ENCODE measurements around the gene CLSTN2.

CLSTN2 gene

DNA sequence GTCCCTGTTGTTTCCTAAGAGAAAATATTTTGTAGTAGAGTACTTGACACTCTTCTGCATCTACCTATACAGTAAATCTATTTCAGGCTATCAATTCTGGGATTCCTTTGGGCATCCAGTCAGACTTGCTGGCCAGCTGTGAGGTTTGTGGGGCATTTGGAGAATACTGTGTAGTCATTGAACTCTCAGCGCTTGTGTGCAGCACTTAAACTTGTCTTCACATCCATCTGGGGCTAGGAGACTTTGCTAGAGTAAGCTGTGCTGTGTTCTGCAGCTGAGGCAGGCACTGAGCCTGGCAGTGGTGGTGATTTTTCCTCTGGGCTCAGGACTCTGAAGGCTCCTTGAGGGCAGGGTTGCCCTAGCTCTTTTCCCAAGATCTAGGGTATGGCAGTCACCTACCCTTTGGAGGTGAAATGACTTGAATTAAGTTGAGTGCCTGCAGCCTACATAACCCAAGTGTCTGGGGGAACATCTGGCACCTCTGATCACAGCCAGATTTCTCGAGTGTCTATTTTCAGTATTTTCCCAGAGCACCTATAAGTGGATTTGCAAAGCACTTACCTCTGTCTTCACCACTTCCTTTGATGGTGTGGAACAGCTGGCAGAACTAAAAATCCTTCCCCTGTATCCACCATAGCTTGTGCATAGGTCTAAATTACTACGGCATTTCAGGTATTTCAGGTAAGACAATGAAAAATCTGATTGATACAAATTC lies 19.3 kb downstream of the CLSTN2 start:
- no peak for TF ChIP-seq ZNF274 (IDR thresholded peaks at IDR 0.05; ENCODE audit: low read depth, low read length)
- no peak overlapping the region for H3K4me3 ChIP-seq (ENCODE audit: low read length)

DNA sequence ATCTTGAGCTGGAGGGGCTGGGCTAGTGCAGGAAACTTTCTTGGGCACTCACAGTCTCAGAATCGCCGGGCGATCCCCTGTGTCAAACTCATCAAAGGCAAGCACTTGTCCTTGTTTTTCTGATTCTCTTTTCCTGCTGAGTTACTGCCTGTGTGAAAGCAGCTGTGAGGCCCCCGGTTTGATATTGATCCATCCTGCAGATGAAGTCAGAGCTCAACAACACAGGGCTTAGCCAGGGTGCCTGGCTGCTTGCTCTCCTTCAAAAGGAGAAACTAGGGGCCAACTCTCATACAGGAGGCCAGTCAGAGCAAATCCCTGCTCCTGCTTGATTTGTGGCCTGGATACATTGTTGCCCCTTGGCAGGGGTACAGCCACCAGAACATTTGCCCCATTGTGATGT lies 22.9 kb downstream of the CLSTN2 start:
- H3K4me3 ChIP-seq (ENCODE audit: low read length): no peak overlapping the region
- no peak for TF ChIP-seq ZNF274 (IDR thresholded peaks at IDR 0.05; ENCODE audit: low read depth, low read length)

DNA sequence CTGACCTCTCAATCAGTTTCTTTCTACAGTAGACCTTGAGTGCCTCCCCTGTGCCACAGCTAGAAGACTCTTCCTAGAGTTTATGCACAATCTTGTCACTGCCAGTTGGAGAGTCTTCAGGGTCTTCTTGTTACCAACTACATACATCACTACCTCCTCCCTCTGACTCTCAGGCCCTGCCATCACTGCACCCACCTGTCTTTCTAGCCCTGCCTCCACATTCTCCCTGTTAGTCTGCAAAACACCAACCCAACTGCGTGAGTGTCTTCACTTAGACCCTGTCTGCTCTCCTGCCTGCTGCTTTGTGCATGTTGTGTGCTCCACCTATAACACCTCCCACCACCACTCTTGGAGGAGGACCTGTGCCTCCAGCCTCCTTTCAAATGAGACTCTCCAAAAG lies 34.4 kb downstream of the CLSTN2 start:
- TF ChIP-seq ZNF274 (IDR thresholded peaks at IDR 0.05; ENCODE audit: low read depth, low read length): no peak
- H3K4me3 ChIP-seq (ENCODE audit: low read length): no peak overlapping the region

DNA sequence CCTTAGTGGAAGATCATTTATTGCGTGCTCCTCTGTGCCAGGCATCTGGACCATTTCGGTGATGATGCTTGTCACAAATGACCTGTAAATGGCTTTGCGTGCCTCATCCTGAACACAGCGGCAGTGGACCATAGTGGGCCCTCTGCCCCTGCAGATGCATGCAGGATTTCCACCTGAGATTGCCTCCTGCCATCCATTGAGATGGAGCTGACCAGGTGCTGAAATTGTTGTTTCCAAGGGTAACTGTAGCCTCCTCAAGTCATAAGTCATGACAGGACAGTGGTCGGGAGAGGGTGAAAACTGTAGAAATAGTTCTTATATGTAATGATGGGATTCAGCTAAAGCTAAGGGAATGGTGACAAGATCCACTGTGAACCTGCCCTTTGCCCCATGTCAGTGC lies 35.5 kb downstream of the CLSTN2 start:
- H3K4me3 ChIP-seq (ENCODE audit: low read length): no peak overlapping the region
- TF ChIP-seq ZNF274 (IDR thresholded peaks at IDR 0.05; ENCODE audit: low read depth, low read length): no peak

DNA sequence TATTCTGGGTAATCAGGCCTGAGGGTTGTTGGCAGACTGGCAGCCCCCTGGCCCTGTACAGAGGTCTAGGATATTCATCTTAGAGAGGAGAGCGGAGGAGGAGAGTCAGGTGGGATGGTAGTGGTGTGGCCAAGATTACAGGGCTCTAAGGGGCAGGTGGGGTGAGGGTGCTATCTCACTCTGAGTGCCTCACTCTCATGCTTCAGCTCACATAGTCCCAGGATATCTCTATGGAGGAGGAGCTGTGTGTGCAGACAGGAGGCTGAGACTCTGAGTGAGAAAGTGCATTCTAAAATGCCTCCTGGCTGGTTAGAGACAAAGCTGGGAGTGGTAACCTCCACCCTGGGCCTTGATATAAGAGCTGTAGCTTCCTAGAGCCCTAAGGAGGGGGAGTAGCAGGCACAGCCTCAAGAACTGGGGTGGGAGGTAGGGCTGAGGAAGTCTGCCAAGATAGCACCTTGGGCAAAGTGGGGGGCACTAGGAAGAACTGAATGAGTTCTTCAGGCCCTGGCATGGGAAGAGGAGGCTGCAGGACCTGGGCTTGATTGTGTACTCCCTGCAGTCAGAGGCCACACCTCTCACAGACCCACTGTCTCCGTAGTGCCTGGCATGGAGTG lies 39.9 kb downstream of the CLSTN2 start:
- no peak overlapping the region for H3K4me3 ChIP-seq (ENCODE audit: low read length)
- no peak for TF ChIP-seq ZNF274 (IDR thresholded peaks at IDR 0.05; ENCODE audit: low read depth, low read length)

DNA sequence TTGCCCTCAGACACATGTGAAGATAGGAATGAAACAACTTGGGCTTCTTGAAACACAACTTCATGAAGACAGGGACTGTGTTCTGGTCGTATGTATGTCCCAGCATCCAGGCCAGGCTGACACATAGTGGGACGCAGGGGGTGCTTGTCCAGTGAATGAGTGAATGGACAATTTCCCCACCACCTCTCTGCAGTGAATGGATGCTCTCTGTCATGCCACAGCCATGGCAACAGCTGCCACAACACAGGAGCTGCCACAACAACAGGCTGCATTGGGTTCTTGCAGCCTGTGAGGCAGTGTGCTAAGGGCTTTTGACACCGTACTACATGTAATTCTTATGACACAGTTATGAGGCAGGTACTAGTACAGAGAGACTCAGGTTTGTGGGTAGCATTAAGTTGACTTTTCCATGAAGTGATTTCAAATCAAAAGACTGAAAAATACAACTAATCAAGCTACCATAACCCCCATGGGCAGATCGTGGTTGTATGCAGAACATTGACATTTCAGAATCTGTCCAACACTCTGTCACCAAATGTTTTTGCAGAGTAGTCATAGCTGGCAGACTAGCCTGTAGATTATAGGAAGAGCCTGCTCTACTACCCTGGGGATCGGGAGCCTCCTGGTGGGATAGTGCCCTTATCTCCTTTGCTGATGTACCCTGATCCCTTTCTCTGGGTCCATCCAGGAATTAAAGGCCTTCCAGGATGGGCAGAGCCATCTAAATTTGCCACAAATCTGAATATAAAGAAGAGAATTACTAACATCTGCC lies 40.8 kb downstream of the CLSTN2 start:
- no peak overlapping the region for H3K4me3 ChIP-seq (ENCODE audit: low read length)
- no peak for TF ChIP-seq ZNF274 (IDR thresholded peaks at IDR 0.05; ENCODE audit: low read depth, low read length)

DNA sequence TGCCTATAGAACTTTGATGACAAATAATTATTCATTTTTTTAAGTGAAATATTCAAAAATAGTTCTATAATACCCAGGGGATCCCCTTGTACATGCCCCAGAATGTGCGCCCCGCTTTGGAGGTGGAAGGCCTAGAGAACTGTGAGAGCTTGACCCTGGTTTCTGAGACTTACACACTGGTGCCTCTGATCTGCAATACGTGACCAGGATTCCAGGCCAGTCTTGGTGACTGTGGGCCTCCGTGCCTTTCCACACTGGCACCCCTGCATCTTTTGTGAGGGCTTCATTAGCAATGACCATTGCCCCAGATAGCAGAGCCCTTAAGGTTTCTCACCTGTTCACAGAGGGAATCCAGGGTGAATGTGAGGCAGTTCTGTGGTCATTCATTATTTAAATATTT lies 44.0 kb downstream of the CLSTN2 start:
- TF ChIP-seq ZNF274 (IDR thresholded peaks at IDR 0.05; ENCODE audit: low read depth, low read length): no peak
- H3K4me3 ChIP-seq (ENCODE audit: low read length): no peak overlapping the region

DNA sequence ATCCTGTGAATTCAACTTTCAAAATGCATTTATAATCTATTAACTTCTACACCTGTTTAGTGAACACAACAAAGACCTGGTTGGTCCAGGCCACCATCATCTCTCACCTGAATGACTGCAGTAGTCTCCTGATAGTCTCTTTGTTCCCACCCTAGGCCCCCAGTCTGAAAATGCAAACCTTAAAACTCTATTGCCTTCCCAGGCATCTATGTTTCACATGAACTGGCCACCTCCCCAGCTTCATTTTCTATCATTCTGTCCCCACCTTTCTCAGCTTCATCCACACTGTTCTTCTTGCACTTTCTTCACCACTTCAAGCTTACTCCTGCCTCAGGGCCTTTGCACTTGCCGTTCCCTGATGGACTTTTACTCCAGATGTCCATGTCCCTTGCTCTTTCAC lies 45.0 kb downstream of the CLSTN2 start:
- no peak overlapping the region for H3K4me3 ChIP-seq (ENCODE audit: low read length)
- TF ChIP-seq ZNF274 (IDR thresholded peaks at IDR 0.05; ENCODE audit: low read depth, low read length): no peak

DNA sequence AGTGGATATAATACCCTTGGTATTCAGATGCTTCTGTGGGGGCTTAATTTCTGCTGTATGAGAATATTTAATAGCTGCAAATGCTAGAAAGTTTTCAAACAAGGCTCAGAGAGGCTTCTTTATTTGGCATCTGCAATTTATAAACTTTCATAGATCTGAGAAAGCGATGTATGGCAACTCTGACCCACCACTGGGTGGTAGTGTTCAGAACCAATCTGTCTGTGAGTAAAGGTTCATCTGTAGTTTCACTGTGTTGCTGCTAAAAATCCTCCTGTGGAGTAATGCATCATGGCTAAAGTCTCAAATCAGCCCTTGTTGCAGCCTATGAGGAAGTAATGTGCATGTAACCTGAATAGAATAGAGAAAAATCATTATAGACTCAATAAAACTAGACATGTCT lies 47.4 kb downstream of the CLSTN2 start:
- H3K4me3 ChIP-seq (ENCODE audit: low read length): no peak overlapping the region
- TF ChIP-seq ZNF274 (IDR thresholded peaks at IDR 0.05; ENCODE audit: low read depth, low read length): no peak

DNA sequence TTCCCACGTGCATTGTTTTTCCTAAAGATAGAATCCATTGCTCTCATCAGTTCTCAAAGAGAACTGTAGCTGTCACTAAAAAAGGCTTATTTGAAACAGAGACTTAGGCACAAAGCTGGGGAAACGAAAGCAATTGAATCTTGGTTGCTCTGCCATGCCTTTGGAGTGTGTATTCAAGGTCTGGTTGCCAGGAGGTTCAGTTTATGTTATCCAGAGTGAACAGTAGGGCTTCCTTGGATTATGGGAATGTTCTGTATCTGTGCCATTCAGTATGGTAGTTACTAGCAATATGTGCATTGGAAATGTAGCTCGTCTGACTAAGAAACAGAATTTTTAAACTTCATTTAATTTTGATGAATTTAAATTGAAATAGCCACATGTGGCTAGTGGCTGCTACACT lies 50.6 kb downstream of the CLSTN2 start:
- H3K4me3 ChIP-seq (ENCODE audit: low read length): no peak overlapping the region
- no peak for TF ChIP-seq ZNF274 (IDR thresholded peaks at IDR 0.05; ENCODE audit: low read depth, low read length)

DNA sequence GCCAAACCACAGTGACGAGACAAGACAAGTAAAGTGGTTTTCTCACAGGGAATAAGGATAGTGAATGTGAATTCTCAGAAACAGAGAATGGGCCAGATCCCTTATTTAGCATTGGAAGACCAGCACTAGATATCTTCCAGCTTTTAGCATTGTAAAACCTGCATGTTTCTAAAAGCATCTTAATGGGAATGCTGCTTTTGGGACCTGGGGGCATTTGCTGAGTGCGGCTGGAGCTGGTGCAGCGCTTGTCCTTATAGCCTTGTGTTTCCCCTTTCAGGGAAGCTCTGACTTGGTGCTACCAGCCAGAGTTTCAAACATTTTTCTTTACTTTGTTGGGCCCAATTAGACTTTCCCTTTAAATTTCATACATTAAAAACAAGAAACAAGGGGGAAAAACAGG lies 52.9 kb downstream of the CLSTN2 start:
- no peak overlapping the region for H3K4me3 ChIP-seq (ENCODE audit: low read length)
- TF ChIP-seq ZNF274 (IDR thresholded peaks at IDR 0.05; ENCODE audit: low read depth, low read length): no peak

DNA sequence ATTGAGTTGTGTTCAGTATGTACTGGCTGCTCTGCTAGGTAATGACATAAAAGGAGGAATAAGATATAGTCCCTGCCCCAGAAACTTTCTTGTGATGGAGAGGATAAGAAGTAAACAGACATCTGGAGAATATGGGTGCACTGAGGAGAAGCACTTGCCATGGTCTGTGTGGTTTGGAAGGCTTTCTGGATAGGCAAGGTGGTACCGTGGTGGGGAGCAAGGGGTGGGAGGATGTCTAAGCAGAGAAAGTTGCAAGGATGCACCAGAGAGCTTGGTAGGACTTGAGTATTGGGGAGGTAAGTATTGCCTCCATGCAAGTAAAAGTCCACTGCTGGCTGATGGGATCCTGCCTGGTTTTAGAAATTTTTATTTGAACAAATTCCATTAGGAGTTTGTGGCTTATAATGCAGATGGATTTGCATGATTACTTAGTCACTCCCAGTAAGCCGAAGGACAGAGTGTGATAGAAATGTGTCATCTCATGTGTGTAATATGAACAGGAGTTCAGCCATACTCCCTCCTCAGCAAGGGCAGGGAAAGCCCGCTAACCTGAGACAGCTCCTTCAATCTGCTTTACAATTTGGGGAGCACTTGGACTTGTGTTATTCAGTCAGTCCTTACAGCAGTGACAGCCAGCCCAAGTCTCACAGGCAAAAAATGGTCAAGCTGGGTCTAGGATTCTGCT lies 53.6 kb downstream of the CLSTN2 start:
- H3K4me3 ChIP-seq (ENCODE audit: low read length): no peak overlapping the region
- TF ChIP-seq ZNF274 (IDR thresholded peaks at IDR 0.05; ENCODE audit: low read depth, low read length): no peak

DNA sequence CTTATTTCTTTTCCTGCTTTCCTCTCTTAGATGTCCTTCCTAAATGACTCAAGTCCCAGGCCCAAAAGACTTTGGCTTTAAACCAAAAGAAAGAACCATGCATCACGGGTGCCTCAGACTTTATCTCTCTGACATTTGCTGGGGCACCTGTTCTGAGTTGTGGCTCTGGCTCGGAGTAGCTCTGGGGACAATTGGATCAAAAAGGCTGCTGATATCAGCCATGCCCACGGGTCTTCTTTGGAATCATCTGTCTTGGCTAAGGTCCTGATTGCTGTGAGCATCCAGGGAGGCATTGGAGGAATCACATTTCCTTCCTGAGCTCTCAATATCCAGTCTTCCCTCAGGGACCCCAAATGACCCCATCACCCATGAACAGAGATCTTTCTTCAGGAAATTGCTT lies 59.9 kb downstream of the CLSTN2 start:
- no peak for TF ChIP-seq ZNF274 (IDR thresholded peaks at IDR 0.05; ENCODE audit: low read depth, low read length)
- no peak overlapping the region for H3K4me3 ChIP-seq (ENCODE audit: low read length)

DNA sequence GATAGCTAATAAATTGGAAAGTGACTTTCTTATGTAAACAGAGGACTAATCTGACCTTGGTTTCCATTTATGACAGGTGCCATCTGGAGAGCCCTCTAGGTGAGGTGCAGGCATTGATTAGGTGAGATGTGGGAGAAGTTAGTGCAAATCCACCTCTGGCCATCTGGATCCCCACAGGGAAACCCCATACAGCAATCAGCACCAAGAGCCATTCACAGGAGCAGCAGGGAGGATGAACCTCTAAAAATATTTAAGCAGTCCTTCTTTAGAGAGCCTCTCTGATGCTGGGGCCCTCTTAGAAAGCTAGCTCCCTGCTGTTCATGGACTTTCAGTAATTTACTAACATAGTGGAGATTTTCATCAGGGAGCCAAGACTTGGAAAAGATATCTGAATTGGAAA lies 69.3 kb downstream of the CLSTN2 start:
- no peak for TF ChIP-seq ZNF274 (IDR thresholded peaks at IDR 0.05; ENCODE audit: low read depth, low read length)
- H3K4me3 ChIP-seq (ENCODE audit: low read length): no peak overlapping the region
